AG04450 (cell line): ENCODE measurements around the gene B4GALNT3. TPM values are rescaled to one million over a fixed set of nuclear protein-coding genes. Genes with fewer than 3 reads are reported as not detected.

Experiments used
- CTCF ChIA-PET: fragments of 300-600, 350-600 bp; formaldehyde crosslinking; extraction: SDS; loops from one replicate; lab custom pipeline; 2022; ENCODE audit warnings: antibody characterized with exemption, inconsistent platforms; lab: Charles Lee
- POLR2A ChIA-PET: fragments of 350-600 bp; formaldehyde crosslinking; extraction: SDS; loops from one replicate; lab custom pipeline; 2021; ENCODE audit warnings: antibody characterized with exemption, inconsistent platforms; lab: Yijun Ruan, JAX
- DNase-seq: peaks from one replicate; pipeline ENCODE4 v3.0.0-alpha.2; 2011; ENCODE audit warnings: low read depth, low spot score
- H3K27ac ChIP-seq: one replicate; pipeline ENCODE4 v1.5.1; 2012; ENCODE audit warnings: low read depth, low read length, control low read depth
- H3K27me3 ChIP-seq: one replicate; pipeline ENCODE4 v1.6.0; 2012; ENCODE audit warnings: low read length; ENCODE audit not compliant: control insufficient read depth, insufficient read depth
- H3K4me3 ChIP-seq: 2 replicates; pipeline ENCODE4 v1.5.1; 2011; ENCODE audit warnings: mild to moderate bottlenecking, low read depth, low read length, control low read depth
- H3K9me3 ChIP-seq: 2 replicates; pipeline ENCODE4 v1.5.1; 2012; ENCODE audit warnings: low read length; ENCODE audit not compliant: control insufficient read depth, insufficient read depth
- polyA plus RNA-seq: library from polyadenylated mRNA; depleted of rRNA; stranded (reverse); fragments of >200 nt; gene quantifications from 2 replicates; pipeline ENCODE4 v1.2.3, GENCODE V29; 2011
- TF ChIP-seq, protein P1 (sequence below): IDR thresholded peaks from 2 replicates; pipeline ENCODE4 v1.5.1; 2011; ENCODE audit warnings: low read depth, low read length, control low read depth, inconsistent platforms

B4GALNT3 gene
- polyA plus RNA-seq, 1 experiment, result not detected

DNA sequence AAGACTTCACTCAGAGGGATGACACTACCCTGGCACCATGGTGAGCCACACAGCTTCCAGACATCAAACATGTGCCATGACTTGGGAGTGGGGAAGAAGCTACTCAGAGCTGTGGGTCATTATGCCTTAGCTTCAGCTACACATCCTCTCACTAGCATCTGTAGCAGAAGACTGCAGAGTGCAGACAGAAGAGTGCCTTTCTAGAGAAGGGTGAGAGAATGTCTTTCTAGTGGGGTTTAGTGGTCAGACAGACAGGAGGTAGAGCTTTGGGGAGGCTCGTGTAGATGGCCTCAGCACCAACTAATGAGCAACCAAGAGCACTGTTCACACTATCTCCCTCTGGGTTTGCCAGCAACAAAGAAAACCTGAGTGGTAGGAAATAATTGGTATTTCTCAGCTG is 4.9 kb upstream of the B4GALNT3 start:
- CTCF ChIA-PET, result interaction anchor here (0.6 to 10.2 kb wide), 3 partner anchors 13 to 92 kb away, joined by 3 to 58 read pairs (median 9); no protein-coding TSS in a partner anchor
- Histone ChIP-seq H3K27me3 (peaks cover 47% of the 10 kb centered on the region), H3K9me3 (no peaks in the 10 kb centered on the region; the same call in 1 of the 2 replicates), H3K4me3 (no peak overlapping the region), H3K27ac (no peak overlapping the region)
- no peak for DNase-seq
- POLR2A ChIA-PET, result interaction anchor here (0.6 kb wide), 1 partner anchor 185 kb away, joined by 4 read pairs; no protein-coding TSS in a partner anchor
- TF ChIP-seq, protein P1, sequence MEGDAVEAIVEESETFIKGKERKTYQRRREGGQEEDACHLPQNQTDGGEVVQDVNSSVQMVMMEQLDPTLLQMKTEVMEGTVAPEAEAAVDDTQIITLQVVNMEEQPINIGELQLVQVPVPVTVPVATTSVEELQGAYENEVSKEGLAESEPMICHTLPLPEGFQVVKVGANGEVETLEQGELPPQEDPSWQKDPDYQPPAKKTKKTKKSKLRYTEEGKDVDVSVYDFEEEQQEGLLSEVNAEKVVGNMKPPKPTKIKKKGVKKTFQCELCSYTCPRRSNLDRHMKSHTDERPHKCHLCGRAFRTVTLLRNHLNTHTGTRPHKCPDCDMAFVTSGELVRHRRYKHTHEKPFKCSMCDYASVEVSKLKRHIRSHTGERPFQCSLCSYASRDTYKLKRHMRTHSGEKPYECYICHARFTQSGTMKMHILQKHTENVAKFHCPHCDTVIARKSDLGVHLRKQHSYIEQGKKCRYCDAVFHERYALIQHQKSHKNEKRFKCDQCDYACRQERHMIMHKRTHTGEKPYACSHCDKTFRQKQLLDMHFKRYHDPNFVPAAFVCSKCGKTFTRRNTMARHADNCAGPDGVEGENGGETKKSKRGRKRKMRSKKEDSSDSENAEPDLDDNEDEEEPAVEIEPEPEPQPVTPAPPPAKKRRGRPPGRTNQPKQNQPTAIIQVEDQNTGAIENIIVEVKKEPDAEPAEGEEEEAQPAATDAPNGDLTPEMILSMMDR, result no peak

DNA sequence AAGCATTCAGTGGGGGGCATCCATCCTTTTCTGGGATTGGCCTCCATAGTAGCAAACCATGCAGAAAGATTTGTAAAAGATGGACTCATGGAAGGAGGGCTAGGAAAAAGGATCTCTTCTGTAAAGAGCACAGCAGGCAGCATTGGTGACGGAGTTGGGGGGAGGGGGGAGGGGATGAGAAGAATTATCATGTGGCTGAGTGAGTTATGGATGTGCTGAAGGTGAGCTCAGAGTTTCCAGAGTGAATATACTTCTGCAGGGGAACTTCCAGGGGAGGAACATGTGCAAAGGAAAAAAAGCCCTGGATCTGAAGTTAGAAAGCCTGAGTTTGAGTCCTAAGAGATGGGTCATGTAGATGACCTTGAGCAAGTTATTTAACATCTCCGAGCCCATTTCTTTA is 3.9 kb upstream of the B4GALNT3 start:
- Histone ChIP-seq H3K9me3 (no peaks in the 10 kb centered on the region; the same call in 1 of the 2 replicates), H3K27ac (no peak overlapping the region), H3K4me3 (no peak overlapping the region), H3K27me3 (peaks cover 50% of the 10 kb centered on the region)
- TF ChIP-seq, protein P1, result no peak
- ChIA-PET CTCF (interaction anchor here (2.3 to 10.2 kb wide), 2 partner anchors 14 to 91 kb away, joined by 9 to 58 read pairs; no protein-coding TSS in a partner anchor), POLR2A (no interaction called here)
- DNase-seq, result no peak

DNA sequence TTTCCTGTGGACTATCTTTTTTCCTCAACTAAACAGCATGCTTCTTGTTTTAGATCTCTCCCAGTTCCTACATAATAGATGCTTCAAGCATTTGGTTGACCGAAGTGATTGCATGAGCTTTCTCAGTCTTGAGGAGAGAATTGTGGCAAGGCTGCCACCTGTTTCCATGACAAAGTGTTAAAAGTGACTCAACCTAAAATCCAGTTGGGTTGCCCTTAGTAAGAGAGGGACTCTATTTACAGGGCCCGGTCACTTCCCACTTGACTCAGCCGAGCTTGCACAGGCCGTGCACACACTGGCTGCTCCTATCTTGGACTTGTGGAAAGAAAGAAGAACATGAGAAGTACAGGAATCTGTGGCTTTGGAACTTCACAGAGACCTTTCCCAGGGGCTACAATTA is 2.1 kb upstream of the B4GALNT3 start:
- POLR2A ChIA-PET, result no interaction called here
- TF ChIP-seq, protein P1, result no peak
- Histone ChIP-seq H3K9me3 (no peaks in the 10 kb centered on the region; the same call in 1 of the 2 replicates), H3K4me3 (no peak overlapping the region), H3K27ac (no peak overlapping the region), H3K27me3 (peaks cover 65% of the 10 kb centered on the region)
- DNase-seq, result no peak
- CTCF ChIA-PET, result interaction anchor here (0.8 to 10.2 kb wide), 3 partner anchors 16 to 91 kb away, joined by 3 to 58 read pairs (median 7); no protein-coding TSS in a partner anchor

DNA sequence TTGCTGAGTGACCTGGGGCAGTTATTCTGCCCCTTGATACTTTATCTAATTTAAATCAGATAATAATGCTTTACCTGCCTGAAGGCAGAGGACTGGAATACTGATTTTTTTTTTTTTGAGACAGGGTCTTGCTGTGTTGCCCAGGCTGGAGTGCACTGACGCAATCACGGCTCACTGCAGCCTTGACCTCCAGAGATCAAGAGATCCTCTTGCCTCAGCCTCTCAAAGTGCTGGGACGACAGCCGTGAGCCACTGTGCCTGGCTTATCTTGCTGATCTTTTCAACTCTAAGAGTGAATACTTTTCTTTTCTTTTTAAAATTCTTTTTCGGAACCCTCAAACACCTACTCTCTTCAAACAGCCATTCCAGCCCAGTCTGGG is 699 bp upstream of the B4GALNT3 start:
- peaks cover 69% of the 10 kb centered on the region for H3K27me3 ChIP-seq
- no peak for DNase-seq
- no peaks in the 10 kb centered on the region; the same call in 1 of the 2 replicates for H3K9me3 ChIP-seq
- CTCF ChIA-PET, result no interaction called here
- TF ChIP-seq, protein P1, result no peak
- POLR2A ChIA-PET, result no interaction called here
- H3K27ac ChIP-seq, result no peak overlapping the region
- H3K4me3 ChIP-seq, result peak overlapping the region; percentile 36; the same call in 1 of the 2 replicates

DNA sequence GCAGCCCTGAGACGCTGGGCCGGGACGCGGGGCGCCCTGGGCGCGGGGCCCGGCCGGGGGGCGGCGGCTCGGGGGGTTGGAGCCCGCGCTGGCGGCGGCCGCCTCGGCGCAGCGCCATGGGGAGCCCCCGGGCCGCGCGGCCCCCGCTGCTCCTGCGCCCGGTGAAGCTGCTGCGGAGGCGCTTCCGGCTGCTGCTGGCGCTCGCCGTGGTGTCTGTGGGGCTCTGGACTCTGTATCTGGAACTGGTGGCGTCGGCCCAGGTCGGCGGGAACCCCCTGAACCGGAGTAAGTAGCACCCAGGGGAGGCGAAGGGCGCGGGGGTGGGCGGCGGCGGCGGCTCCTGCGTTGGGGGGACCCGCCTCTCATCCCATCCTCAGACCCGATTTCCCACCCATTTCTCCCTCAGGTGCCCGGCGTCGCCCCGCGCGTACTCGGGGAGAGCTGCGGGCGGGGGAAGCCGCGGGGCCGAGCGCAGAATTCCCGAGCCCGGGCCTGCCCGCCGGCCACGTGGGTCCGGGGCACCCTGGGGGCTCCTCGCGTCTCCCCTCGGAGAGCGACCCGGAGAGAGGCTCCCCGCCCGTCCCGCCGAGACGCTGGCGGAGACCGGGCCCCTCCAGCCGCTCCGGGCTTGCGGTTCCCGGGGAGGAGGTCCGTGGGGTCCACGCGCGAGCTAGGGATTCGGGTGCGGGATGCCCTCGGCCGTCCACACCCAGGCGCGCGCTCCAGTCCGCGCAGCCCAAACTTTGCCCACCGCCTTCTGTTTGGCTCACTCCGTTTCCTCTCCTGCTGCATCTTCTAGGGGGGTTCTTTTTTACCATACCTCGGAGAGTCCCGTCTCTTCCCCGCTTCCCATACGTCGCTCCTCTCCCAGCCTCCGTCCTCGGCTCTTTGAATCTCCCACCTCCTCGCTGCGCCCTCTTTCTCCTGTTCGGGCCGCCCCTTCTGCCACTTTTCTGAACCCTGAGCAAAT is 807 bp downstream of the B4GALNT3 start:
- H3K27ac ChIP-seq, result no peak overlapping the region
- peak overlapping the region; percentile 45; the same call in 1 of the 2 replicates for H3K4me3 ChIP-seq
- no peak for DNase-seq
- no peaks in the 10 kb centered on the region for H3K9me3 ChIP-seq
- ChIA-PET CTCF (no interaction called here), POLR2A (interaction anchor here (0.5 kb wide), 1 partner anchor 637 kb away, joined by 5 read pairs; no protein-coding TSS in a partner anchor)
- H3K27me3 ChIP-seq, result peaks cover 67% of the 10 kb centered on the region
- TF ChIP-seq, protein P1, result no peak
